Stimulated activated CD4-positive, alpha-beta T cell treated with anti-CD3 and anti-CD28 coated beads, Interleukin-1b, Interleukin-23, amount 100 ng/mL, for 24 hours (primary cell): ENCODE data around the gene SIVA1.

Experiments
- DNase-seq, 4 experiments: peaks; one replicate each; pipeline ENCODE4 v3.0.0-alpha.2; 2020; ENCODE audit warnings: low read depth in 4 of 4, low spot score in 1 of 4

Gene SIVA1

DNA sequence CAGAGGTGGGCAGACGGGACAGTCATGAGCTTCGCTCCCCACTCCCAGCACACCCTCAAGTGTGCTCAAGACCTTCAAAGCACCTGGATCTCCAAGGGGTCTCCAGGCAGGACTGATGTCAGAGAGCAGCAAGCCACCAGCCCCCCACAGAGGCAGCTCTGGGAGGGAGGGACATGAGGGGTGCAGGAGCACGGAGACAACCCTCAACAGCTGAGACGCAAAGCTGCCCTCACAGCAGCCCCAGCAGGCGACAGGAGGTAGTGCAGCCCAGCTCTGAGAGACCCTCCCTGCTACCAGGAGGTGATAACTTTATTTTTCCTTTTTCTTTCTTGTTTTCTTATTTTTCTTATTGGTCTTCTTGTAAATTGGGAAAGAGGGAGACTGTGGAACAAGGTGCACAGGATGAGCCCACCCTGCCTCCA, 17.9 kb downstream of the SIVA1 start:
- DNase-seq = no peak

DNA sequence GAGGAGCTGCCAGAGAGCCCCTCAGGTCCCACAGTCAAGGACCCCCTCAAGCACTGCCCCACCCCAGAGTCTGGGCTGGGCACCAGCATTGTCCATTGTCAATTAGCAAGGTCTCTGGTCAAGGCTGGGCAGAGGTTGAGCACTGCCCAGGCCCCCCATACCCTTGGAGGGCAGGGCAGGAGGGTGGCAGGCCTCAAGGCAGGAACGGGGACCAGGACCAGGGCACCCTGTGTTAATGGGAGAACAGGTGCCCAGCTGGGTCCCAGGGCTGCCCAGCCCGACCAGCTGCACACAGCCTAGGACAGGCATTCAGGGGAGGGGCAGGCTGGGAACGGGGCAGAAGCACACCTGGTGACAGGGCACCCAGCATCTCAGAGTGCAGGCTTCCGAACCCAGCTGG, 18.4 kb downstream of the SIVA1 start:
- DNase-seq = no peak

DNA sequence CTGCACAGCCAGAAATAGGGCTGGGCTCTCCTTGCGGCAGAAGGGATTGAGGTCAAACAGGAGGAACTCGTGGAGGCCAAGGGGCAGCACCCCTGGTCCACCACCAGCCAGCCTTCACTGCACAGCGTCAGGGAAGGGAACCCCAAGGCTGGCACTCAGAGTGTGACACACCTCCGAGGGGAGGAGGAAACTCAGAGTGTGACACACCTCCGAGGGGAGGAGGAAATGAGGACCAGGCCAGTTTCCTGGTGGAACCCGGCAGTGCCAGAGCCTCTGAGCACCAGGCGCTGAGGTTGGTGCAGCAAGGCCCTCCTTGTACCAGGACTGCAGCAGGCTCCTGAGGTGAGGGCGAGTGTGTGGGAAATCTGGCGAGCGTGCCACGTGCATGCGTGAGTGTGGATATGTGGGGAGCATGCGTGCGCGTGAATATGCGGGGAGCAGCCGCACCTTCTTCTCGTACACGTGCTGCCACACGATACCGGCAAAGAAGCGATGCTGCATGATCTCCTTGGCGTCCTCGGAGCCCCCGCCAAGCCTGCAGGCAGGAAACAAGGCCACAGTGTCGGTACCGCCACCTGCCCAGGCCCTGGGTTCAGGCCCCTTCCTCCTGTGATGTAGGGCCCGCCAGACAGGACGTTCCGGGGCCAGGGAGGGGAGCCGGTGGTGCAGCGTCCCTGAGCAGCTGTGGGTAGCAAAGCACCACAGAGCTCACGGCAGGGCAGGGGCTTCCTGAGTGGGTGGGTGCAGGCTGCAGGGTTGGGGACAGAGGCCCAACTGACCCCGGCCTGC, 19.2 kb downstream of the SIVA1 start:
- DNase-seq = no peak

DNA sequence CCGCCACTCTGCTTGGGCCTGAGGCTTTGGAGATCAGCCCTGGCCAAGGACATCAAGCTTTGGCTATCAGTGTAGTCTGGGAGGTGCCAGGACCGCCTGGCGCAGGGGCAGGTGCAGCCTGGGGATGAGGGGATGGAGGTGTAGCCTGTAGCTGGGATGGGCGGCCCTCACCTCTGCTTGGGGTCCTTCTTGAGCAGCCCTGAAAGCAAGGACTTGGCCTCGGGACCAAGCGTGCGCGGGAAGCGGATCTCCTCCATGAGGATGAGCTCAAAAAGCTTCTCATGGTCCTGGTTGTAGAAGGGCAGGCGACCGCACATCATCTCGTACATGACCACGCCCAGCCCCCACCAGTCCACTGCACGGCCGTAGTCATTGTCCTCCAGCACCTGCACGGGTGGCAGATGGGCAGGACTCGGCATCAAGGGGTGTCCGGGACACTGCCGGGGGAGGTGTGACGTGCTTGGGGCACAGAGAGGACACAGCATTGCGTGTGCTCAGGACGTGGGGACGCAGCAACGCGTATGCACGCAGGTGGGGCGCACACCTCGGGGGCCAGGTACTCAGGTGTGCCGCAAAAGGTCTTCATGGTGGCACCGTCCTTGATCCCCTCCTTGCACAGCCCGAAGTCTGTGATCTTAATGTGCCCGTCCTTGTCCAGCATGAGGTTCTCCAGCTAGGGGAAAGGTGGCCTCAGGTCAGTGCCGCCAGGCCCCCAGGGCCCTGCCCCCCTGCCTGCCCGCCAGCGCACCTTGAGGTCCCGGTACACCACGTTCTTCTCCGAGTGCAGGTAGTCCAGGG, 20.0 kb downstream of the SIVA1 start:
- no peak for DNase-seq

DNA sequence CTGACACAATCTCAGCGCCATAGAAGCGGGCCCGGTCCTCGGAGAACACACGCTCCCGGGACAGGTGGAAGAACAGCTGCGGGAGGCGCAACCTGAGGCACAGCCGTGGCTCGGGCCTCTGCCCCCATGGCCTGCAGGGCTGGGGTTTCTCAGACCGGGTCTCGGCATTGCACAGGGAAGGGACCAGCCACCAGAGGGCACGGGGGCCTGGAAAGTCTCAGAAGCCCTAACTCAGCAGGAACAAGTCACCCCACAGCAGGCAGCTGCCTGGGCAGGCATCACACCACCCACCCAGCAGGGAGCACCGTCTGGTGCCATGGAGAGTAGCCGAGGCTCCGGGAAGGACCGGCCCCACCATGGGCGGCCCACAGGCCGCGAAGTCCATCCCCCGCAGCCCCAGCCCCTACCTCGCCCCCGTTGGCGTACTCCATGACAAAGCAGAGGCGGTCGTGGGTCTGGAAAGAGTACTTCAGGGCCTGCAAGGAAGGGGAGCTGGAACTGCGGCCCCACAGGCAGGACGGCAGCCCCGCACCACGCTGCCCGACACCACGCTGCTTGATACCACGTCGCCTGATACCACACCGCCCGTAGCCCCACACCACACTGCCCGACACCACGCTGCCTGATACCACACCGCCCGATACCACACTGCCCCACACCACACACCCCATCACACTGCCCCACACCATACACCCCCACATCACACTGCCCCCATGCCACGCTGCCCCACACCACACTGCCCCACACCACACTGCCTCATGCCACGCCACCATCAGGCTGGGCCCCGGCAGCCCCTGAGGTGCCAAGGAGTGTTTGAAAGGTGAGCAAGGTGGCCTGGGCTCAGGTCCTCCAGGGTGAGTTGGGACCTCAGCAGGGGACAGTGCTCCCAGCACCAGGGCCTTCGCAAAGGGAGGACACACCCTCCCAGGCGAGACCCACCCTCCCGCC, 20.8 kb downstream of the SIVA1 start:
- DNase-seq = no peak

DNA sequence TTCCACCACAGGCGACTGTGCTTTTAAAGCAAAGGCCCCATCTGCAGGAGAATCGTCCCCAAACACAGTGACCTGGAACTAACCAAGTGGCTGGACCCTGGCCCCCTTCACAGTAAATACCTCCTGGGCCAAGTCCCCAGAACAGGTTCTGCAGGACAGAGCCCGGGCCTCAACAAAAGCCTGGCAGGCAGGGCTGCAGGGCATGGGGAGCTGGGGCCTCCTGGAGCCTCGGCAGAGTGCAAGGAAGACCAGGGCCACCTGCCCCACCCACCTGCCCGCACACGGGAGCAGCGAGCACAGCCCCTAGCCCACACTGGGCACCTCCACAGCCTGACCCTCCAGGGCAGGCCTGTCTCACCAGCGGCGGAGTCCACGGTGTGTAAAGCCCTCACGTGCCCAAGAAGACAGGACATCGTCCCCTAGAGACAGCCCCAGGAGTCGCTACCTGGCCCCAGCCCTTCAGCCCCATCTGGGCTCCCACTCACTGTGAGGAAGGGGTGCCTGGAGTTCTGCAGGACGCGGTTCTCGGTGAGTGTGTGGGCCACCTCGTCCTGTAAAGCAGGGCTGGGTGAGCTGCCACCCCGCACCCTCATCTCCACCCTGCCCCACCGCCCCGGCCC, 21.6 kb downstream of the SIVA1 start:
- DNase-seq = no peak

DNA sequence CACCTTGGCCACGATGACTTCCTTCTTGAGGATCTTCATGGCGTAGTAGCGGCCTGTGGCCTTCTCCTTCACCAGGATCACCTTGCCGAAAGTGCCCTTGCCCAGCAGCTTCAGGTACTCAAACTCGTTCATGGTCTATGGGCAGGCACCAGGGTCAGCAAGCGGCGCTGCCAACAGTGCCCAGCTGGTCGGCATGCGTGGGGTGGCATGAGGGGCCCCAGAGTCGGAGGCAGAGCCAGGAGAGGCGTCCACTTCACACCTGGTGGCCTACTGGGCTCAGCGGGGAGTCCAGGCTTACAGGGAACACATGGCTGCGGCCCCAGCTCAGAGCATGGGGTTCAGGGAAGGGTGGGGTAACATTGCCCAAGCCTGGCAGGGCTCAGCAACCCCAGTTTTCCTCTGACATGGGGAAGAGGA, 22.1 kb downstream of the SIVA1 start:
- no peak for DNase-seq

DNA sequence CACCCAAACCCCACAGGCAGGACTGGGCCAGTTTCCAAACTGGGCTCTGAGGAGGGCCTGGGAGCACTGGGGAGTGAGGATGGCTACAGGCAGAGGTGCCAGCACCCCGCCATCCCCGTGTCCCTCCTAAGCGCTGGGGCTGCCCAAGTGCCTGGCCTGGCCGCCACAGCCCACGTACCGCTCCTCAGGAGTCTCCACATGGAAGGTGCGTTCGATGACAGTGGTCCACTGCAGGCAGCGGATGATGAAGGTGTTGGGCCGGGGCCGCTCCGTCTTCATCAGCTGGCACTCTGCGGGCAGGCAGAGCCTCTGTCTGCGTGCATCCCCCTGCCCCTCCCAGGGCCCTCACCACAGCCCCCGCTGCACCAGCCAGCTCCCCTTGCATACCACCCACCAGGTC, 23.5 kb downstream of the SIVA1 start:
- DNase-seq = no peak

DNA sequence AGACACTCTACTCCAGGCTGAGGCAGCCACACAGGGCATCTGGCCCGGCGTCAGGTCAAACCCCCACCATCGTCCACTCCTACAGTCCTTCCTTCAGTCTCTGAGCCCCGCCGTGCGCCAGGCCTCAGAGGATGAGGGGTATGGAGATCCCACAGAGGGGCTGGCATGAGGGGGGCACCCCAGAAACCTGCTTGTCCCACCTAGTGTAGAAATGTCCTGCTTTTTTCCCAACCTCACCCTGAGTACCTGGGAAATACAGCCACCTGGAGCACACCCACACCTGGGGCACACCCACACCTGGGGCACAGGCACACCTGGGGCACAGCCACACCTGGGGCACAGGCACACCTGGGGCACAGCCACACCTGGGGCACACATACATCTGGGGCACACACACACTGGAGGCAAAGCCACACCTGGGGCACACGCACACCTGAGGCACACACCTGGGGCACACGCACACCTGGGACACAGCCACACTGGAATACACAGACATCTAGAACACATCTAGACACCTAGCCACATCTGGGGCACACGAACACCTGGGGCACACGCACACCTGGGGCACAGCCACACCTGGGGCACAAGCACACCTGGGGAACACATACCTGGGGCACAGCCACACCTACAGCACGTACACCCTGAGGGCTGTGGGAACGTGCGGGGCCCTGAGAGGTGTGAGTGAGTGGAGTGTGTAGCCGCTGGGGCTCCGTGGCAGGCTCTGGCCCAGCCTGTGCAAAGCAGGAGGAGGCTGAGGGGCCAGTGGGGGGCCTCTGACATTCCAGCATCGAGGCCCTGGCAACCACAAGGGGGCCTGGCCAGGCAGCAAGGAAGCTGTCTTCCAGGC, 24.2 kb downstream of the SIVA1 start:
- DNase-seq = no peak

DNA sequence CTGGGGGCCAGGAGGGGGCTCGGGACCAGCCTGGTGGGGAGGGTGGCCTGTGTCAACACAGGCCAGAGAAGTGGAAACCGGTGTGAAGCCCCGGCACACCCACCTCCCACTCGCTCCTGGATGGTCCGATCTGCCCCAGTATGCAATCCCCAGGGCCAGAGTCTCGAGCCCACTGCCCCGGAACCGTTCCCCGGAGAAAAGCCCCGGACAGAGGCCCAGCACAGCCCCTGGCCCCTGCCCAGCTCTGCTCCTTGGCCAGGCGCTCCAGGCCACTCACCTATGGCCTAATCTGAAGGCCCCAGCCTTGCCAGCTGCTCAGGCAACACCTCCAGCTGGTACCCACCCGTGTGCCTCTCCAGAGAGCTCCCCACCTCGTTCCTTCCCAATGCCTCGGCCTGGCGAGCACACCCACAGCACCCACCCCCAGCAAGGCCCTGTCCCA, 24.9 kb downstream of the SIVA1 start:
- no peak for DNase-seq

DNA sequence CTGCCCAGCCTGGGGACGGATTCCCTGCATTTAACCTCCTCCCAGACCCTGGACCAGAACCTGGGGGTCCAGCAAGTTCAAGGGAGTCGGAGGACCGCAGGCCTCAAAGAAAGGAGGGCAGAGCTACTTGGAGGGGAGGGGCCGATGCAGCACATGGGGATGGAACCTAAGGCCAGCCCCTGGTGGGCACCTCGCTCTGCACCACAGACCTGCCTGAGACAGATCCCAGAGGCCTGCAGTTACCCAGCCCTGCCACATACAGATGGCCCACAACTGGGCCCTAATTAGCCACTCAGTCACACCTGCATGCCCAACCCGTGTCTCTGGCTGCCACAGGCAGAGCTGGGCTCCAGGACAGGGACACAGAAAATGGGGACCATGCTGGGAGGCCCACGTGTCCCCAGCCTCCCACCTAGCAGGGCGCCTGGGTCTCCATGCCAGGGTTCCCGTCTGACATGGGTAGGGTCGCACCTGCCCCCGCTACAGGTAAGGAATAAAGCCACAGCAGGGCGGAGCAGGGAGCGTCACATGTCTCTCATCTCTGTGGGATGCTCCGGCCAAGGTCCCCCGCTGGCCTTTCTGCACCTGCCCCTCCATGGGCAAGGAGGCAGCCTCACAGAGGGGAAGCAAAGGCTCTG, 25.9 kb downstream of the SIVA1 start:
- no peak for DNase-seq

DNA sequence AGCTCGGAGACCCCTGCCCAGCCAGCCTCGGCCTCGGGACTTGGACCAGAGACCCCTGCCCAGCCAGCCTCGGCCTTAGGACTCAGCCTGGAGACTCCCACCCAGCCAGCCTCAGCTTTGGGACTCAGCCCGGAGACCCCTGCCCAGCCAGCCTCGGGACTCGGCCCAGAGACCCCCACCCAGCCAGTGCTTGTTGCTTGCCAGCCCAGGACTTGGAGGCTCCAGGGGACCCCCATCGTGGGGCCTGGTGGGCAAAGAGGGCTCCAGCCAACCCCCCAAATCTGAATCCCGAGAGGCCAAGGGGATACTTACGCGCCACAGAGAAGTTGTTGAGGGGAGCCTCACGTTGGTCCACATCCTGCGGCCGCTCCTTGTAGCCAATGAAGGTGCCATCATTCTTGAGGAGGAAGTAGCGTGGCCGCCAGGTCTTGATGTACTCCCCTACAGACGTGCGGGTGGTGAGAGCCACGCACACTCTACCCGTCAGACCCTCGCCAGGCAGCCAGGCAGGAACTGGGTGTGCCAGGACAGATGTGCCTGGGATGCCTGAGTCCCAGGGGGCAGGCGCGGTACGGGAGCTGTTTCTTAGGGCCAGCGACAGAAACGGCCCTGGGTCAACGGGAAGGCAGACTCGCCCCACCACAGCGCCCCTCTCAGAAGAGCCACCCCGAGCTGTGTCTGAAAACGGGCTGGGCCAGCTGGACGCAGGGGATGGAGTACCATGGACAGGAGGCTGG, 27.0 kb downstream of the SIVA1 start:
- DNase-seq = no peak

DNA sequence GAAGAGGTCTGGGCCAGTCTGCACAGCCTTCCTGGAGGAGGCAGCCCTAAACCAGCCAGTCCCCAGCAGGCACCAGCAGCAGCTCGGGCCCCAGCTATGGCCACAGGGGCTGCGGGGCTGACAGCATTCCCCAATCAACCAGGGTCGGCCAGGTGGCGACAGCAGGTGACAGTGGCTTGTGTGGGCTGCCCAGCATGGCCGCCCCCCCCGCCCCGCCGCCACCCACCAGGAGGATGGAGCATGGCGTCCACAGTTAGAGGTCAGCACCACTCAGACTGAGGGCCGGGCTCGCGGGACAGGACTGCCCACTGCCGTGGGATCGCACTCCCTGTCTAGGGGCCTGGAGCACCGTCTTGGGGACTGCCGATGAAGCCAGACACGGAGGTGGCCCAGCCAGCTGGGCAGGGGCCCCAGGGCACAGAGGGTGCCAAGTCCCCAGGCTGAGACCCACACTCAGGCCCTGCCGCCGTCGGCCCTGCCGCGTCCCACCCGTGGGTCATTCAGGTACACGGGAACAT, 27.6 kb downstream of the SIVA1 start:
- DNase-seq = no peak

DNA sequence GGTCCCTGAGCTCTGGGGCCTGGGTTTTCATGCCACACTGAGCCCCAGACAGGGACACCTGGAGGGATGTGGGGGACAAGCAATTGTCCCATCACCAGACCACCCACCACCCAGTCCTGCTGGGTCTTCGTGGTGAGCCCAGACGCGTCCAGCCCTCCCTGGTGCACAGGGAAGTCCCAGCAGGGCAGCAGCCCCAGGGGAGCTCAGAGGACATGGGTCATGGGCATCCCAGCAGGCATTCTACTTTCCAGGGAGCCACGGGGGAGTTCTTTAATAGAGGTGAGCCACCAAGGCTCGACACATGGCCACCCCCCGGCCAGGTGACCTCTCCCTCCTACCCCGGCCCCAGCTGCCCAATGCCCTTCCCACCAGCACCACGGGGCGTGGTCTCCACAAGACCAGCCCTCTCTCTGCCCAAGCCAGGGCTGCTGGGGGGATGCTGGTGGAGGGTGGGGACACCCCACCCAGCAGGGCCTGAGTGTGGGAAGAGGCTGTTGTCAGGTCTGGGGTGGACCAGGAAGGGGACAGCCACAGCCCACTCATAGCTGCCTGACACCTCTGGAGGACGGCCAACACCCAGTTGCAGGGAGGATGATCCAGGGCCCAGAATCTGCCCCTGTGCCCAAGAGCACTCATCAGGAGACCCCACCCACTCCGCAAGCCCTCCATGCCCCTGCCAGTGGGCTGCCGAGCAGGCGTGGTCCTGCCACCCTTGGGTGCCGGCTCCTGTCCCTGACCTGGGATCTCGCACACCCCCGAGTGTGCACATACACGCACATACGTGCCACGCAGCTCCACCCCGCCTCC, 28.5 kb downstream of the SIVA1 start:
- no peak for DNase-seq

DNA sequence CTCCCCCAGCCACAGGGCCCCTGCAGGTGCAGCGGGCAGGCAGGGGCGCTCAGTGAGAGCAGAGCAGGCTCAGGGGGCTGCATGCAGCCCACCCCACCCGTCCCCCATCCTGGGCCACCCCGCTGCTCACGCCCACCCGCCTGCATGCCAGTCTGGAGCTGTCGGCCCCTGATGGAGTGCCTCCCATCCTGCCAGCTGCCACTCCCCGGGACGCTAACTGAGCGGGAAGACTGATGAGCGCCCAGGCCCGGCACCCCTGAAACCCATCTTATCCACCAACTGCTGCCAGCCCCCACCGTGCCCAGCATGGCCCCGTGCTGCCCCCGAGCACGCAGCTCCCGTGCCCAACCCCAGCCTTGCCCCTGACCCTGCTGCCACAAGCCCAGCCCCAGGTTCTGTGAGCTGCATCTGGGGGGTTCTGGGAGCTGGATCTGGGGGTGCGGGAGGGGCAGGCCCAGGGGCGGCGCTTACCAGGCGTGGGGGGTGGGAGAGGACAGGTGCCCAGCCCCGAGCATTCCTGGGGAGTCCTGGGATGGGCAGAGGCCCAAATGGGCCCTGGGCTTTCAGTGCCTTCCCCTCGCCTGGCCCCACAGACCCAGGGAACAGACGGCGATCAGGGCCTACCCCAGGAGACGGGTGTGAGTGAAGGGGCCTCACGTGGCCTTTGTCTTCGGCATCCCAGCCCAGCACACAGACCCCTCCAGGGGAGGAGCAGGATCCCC, 29.3 kb downstream of the SIVA1 start:
- DNase-seq = no peak

DNA sequence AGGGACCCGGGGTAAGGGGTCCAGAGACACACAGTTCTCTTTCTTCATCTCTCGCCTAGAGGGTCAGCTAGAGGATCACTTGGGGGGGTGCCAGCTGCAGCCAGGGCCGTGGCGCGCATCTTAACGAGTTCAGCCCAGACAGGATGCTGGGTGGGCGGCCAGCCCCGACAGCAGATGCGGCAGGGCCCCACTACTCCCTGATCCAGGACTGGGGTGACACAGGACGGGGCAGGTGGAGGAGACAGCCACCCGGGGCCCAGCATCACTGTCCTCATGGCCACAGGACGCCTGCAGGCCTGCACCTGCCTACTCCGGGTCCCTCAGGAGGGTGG, 29.8 kb downstream of the SIVA1 start:
- DNase-seq = no peak

DNA sequence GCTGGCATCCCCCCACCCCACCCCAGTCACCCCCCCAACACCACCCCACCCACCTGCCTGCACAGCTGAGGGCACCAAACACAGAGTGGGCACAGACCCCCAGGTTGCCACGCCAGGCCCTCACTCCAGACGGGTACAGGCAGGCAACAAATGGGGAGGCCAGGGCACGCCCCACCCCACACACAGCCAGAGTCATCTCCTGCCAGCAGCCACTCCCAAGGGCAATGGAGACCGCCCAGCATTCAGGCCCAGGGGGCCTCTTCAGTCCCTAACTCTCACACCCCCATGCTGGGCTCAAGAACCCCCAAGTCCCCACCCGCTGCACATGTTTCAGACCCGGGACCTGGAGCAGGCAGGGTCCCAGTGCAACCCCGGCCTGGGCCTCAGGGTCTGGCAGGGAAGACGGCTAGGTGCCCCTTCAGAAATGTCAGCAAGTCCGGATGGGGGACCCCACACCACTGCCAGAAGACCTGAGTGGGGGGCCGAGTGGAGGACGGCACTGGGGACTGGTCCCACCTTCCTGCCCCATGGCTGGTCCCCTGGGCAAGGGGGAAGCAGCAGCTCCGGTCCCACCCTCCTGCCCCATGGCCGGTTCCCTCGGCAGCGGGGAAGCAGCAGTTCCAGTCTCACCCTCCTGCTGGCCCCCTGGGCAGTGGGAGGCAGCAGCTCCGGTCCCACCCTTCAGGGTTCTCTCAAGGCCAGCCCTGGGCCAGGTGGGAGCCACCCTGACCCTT, 30.7 kb downstream of the SIVA1 start:
- no peak for DNase-seq
